Breast epithelium (tissue), 4 donors: Measurements from ENCODE around the gene MAP3K3. TPM values are rescaled to one million over a fixed set of nuclear protein-coding genes. Genes with fewer than 3 reads are reported as not detected.

Source experiments
- DNase-seq, 2 donors: peaks; one replicate each; pipeline ENCODE4 v3.0.0-alpha.2; 2019; ENCODE audit warnings: low spot score in 2 of 2
- H3K27ac ChIP-seq, 2 donors: fragments of 200-600 bp; sonication (generic) in 1 of 2; one replicate each; pipeline ENCODE4 v1.5.1; 2016 to 2019; ENCODE audit warnings: mild to moderate bottlenecking in 1 of 2
- H3K27me3 ChIP-seq, 2 donors: fragments of 200-600 bp; sonication (generic) in 1 of 2; one replicate each; pipeline versions ENCODE4 v1.5.1 to v1.6.0; 2017 to 2019; ENCODE audit warnings: control low read depth in 1 of 2, mild to moderate bottlenecking in 1 of 2
- H3K36me3 ChIP-seq: fragments of 200-600 bp; one replicate; pipeline ENCODE4 v1.5.1; 2019
- H3K4me1 ChIP-seq, 2 donors: fragments of 200-600 bp; sonication (generic); one replicate each; pipeline ENCODE4 v1.5.1; 2016 to 2019; ENCODE audit warnings: control low read depth in 1 of 2
- H3K4me3 ChIP-seq, 3 donors: fragments of 200-600 bp; sonication (generic); 1 replicate in 2 of 3; 2 replicates in 1 of 3; pipeline ENCODE4 v1.5.1; 2016 to 2019; ENCODE audit warnings: mild to moderate bottlenecking in 3 of 3, moderate library complexity in 2 of 3
- H3K9me3 ChIP-seq, 2 donors: fragments of 200-600 bp; sonication (generic) in 1 of 2; one replicate each; pipeline ENCODE4 v1.5.1; 2016 to 2019; ENCODE audit warnings: control low read depth in 1 of 2
- POLR2A ChIP-seq: fragments of 450-650 bp; IDR thresholded peaks from one replicate; pipeline ENCODE4 v1.6.1; 2016; ENCODE audit warnings: antibody characterized with exemption, mild to moderate bottlenecking, moderate library complexity
- POLR2AphosphoS5 ChIP-seq, 3 donors: sonication (generic); formaldehyde crosslinking; IDR thresholded peaks; one replicate each; pipeline ENCODE4 v1.6.1; 2017; ENCODE audit warnings: antibody characterized with exemption in 3 of 3
- intact Hi-C: fragments of 100-400 bp; cut with DNase I; formaldehyde crosslinking; loops from one replicate; pipeline ENCODE4 v1.15.1; 2023; ENCODE audit warnings: low total_unique reads
- total RNA-seq, 3 donors: library from RNA; depleted of rRNA; stranded (reverse); fragments of >200 nt; gene quantifications; one replicate each; pipeline ENCODE4 v1.1.0, GENCODE V29; 2016
- TF ChIP-seq, protein P1 (sequence below), 3 donors: fragments of 450-650 bp; IDR thresholded peaks; one replicate each; pipeline ENCODE4 v1.5.1; 2016 to 2017; ENCODE audit warnings: antibody characterized with exemption in 3 of 3, mild to moderate bottlenecking in 3 of 3, moderate library complexity in 3 of 3

The MAP3K3 gene
- total RNA-seq, 3 donors from 2014 or later: 44.9 to 60.0 (median 47.9) TPM

DNA sequence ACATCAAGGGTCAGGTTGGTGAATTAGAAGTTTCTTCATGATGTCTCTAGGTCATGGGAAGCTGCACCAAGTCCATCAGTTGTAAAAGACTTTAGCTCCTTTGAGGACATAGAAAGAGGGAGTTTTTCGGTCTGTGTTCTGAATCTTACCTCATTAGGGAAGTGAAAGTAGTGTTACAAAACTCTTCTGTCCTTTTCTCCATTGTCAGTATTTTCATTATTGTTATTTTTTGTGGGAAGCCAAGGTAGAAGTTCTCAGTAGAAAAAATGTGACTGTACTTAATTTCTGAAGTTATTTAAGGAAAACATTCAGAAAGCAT is 24.2 kb downstream of the MAP3K3 start:
- no peaks in the 10 kb centered on the region for H3K9me3 ChIP-seq
- DNase-seq: no peak
- H3K36me3 ChIP-seq: no peaks in the 10 kb centered on the region
- H3K4me1 ChIP-seq: peaks cover 0 to 12% of the 10 kb centered on the region in 2 donors
- H3K27ac ChIP-seq: peak overlapping the region; percentile 33 to 74
- intact Hi-C loops: no loop called here
- no peaks in the 10 kb centered on the region for H3K27me3 ChIP-seq
- TF ChIP-seq POLR2AphosphoS5 (IDR thresholded peaks at IDR 0.05) (no peak), POLR2A (no peak)
- TF ChIP-seq, protein P1, sequence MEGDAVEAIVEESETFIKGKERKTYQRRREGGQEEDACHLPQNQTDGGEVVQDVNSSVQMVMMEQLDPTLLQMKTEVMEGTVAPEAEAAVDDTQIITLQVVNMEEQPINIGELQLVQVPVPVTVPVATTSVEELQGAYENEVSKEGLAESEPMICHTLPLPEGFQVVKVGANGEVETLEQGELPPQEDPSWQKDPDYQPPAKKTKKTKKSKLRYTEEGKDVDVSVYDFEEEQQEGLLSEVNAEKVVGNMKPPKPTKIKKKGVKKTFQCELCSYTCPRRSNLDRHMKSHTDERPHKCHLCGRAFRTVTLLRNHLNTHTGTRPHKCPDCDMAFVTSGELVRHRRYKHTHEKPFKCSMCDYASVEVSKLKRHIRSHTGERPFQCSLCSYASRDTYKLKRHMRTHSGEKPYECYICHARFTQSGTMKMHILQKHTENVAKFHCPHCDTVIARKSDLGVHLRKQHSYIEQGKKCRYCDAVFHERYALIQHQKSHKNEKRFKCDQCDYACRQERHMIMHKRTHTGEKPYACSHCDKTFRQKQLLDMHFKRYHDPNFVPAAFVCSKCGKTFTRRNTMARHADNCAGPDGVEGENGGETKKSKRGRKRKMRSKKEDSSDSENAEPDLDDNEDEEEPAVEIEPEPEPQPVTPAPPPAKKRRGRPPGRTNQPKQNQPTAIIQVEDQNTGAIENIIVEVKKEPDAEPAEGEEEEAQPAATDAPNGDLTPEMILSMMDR (IDR thresholded peaks at IDR 0.05): no peak
- no peak overlapping the region for H3K4me3 ChIP-seq

DNA sequence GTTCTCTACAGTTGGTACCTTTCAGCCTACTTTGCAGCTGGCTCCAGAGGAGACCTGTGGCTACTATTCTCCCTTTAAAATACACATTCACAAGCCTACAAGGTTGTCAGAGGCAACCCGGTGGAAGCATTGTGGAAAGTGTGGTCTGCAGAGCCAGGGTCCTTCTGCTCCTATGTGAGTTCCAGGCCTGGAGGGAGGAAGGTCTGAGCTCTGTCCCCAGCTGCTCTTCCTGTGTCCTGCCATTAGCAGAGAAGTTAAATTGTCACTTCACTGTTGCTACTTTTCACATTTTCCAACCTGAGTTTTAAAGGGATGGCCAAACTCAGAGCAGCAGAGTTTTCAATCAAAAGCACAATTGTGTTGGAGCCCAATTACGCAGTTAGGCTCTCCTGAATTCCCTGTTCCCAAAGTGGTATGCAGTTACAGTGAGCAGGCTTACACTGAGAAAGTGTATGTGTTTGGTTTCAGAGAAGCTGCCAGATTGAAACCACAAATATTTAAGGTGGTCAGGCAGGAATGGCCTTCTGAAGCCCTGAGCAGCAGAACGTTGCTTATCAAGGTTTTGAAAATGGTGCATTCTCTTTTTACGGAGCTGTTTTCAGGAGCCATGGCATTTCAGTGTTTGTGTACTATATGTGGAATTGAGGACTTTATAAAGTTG is 25.0 kb downstream of the MAP3K3 start:
- DNase-seq: peak in 1 of 2 donors; percentile 49
- no peaks in the 10 kb centered on the region for H3K27me3 ChIP-seq
- no peaks in the 10 kb centered on the region for H3K9me3 ChIP-seq
- intact Hi-C loops: no loop called here
- H3K36me3 ChIP-seq: no peaks in the 10 kb centered on the region
- H3K4me3 ChIP-seq: no peak overlapping the region
- peaks cover 0 to 12% of the 10 kb centered on the region in 2 donors for H3K4me1 ChIP-seq
- TF ChIP-seq, protein P1 (IDR thresholded peaks at IDR 0.05): no peak
- TF ChIP-seq POLR2AphosphoS5 (IDR thresholded peaks at IDR 0.05): peak in 1 of 3 donors; percentile 31
- peak overlapping the region; percentile 33 to 74 for H3K27ac ChIP-seq

DNA sequence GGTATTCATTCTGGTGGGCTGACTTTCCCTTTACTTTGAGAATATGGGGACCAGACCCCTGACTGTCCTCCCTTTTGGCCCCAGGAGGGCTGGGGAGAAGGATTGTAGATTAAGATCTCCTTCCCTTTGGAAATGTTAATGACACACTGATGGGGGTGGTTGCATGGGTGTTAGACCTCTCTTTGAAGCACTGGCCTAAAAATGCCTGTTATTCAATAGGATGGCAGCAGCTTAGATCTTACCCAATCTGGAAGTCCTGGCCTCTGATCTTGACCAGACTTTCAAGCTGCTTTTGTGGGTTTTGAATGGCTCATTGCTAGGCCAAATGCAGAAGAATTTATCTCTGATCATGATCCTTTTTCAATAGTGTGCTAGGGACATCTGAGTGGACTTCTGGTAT is 25.7 kb downstream of the MAP3K3 start:
- no peaks in the 10 kb centered on the region for H3K27me3 ChIP-seq
- DNase-seq: no peak
- peaks cover 5% of the 10 kb centered on the region for H3K36me3 ChIP-seq
- peak overlapping the region; percentile 33 to 70 for H3K27ac ChIP-seq
- peaks cover 0 to 12% of the 10 kb centered on the region in 2 donors for H3K4me1 ChIP-seq
- intact Hi-C loops: no loop called here
- TF ChIP-seq, protein P1 (IDR thresholded peaks at IDR 0.05): no peak
- TF ChIP-seq POLR2AphosphoS5 (IDR thresholded peaks at IDR 0.05) (no peak), POLR2A (no peak)
- H3K4me3 ChIP-seq: no peak overlapping the region
- no peaks in the 10 kb centered on the region for H3K9me3 ChIP-seq

DNA sequence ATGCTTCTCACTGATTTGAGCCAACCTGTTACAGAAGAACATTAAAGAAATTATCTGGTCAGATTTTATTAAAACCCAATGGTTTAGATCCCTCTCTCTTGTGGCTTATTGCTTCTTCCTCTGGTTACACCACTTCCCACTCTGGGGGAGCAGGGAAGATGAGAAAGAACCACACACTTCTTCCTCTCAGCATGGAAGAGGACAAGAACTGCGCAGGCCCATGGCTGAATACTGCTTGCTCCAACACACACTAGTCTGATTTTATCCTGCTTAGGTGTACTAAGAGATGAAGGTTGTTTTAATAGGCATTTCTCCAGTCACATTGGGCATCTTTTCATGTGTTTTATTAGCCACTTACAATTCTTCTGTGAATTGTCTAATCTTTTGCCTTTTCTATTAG is 27.6 kb downstream of the MAP3K3 start:
- H3K9me3 ChIP-seq: no peaks in the 10 kb centered on the region
- no peak for TF ChIP-seq POLR2A
- TF ChIP-seq POLR2AphosphoS5 (IDR thresholded peaks at IDR 0.05): no peak
- TF ChIP-seq, protein P1 (IDR thresholded peaks at IDR 0.05): no peak
- H3K27ac ChIP-seq: no peak overlapping the region
- DNase-seq: no peak
- intact Hi-C loops: loop anchor here (10.0 kb wide), 1 partner anchor 375 kb away; no protein-coding TSS in a partner anchor
- no peak overlapping the region for H3K4me3 ChIP-seq
- no peaks in the 10 kb centered on the region for H3K27me3 ChIP-seq
- H3K36me3 ChIP-seq: peaks cover 8% of the 10 kb centered on the region
- peaks cover 0 to 12% of the 10 kb centered on the region in 2 donors for H3K4me1 ChIP-seq

DNA sequence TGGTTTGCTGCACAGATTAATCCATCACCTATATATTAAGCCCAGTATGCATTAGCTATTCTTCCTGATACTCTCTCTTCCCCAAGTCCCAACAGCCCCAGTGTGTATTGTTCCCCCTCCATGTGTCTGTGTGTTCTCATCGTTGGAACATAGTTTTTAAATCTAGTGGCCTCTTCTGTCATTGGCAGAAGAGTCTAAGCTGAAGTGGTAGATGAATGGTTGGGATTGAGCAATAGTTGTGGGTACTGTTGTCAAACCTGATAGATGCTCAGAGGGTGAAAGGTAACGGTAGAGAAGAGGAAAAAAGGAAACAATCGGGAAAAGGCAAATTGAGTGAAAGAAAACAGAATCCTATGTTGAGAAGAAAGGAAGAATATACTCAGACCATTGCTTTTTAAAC is 29.9 kb downstream of the MAP3K3 start:
- DNase-seq: no peak
- Histone ChIP-seq H3K27me3 (no peaks in the 10 kb centered on the region), H3K4me1 (peaks cover 0 to 6% of the 10 kb centered on the region in 2 donors), H3K4me3 (no peak overlapping the region), H3K27ac (no peak overlapping the region), H3K36me3 (peaks cover 8% of the 10 kb centered on the region), H3K9me3 (no peaks in the 10 kb centered on the region)
- TF ChIP-seq POLR2AphosphoS5 (IDR thresholded peaks at IDR 0.05): no peak
- TF ChIP-seq POLR2A: no peak
- TF ChIP-seq, protein P1 (IDR thresholded peaks at IDR 0.05): no peak
- intact Hi-C loops: loop anchor here (10.0 kb wide), 1 partner anchor 377 kb away; no protein-coding TSS in a partner anchor
